GM21529 (cell line): Measurements from ENCODE around the gene SYTL1.

ENCODE experiments used
- ATAC-seq: cut with Tn5 transposase; IDR thresholded peaks from one replicate; pipeline ENCODE4 v1.9.1; 2021; ENCODE audit not compliant: unreplicated experiment

The SYTL1 gene

GRCh38 chr1:27341525-27342252, at the start of gene SYTL1:
SYTL1 (plus strand) TSS chr1:27342022; CDS start chr1:27345335, 3,313 bp downstream.
- ATAC-seq = peak; percentile 49

GRCh38 chr1:27292106-27292505, 49.7 kb upstream of the SYTL1 start:
- no peak for ATAC-seq

GRCh38 chr1:27293915-27294314, 47.9 kb upstream of the SYTL1 start:
- no peak for ATAC-seq

DNA sequence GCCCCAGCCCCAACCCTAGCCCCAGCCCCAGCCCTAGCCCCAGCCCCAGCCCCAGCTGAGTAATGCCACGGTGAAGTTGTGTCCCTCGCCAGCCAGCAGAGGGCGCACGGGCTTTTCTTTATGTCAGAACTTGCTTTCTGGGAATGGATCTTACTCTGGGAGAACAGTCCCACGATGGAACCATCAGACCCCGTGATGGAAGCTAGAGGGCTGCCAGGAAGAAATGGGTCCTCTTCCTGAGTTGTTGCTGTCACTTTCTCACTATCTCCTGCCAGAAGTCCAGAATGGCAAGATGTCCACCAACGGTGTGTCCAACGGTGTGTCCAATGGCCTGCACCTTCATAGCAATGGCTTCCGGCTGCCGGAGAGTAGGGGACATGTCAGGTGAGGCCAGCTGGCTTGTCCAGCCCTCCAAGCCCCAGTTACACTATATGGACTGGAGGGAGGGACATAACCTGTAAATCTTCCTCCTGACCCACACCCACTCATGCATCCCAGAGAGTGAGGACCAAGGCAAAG, 45.0 kb upstream of the SYTL1 start:
- ATAC-seq = no peak

- no peak for ATAC-seq
Observed at GRCh38 chr1:27297903-27298302, 43.9 kb upstream of the SYTL1 start.

GRCh38 chr1:27298632-27299384, 43.0 kb upstream of the SYTL1 start:
- no peak for ATAC-seq

GRCh38 chr1:27299385-27300271, 42.2 kb upstream of the SYTL1 start:
- no peak for ATAC-seq

DNA sequence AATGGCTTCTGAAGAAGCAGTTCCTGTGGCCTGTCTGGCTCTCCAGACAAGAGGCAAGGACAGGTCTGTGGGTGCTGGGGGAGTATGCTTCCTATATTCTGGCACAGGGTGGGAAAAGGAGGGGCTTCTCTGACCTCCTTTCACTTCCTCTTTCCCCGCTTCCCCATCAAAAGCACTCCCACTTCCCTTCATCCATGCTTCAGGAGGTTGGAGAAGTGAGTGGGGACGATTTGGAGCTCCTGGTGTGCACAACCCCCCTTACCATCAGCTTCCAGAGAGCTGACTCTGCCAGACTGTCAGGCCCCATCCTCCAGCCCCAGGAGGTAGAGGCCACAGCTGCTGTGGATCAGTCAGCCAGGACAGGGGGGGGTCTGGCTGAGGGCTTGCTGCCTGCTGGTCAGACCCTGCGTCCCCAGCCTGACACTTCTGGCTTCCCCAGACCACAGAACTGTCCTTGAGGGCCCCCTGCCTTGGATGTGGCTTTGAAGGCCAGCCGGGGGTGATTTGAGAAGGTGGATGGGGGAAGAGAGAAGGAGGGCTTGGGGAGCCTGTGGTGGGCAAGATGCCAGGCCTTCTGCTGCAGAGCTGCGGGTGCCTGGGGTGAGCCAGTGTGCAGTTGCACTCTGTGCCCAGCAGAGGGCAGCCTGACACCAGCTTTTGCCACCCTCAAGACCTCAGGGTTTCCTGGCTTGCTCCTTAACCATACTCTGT, 41.3 kb upstream of the SYTL1 start:
- no peak for ATAC-seq

- ATAC-seq = no peak
Observed at GRCh38 chr1:27301052-27301422, 40.8 kb upstream of the SYTL1 start.

- ATAC-seq = no peak
Observed at GRCh38 chr1:27301582-27302199, 40.1 kb upstream of the SYTL1 start.

- no peak for ATAC-seq
Observed at GRCh38 chr1:27302612-27303011, 39.2 kb upstream of the SYTL1 start.

DNA sequence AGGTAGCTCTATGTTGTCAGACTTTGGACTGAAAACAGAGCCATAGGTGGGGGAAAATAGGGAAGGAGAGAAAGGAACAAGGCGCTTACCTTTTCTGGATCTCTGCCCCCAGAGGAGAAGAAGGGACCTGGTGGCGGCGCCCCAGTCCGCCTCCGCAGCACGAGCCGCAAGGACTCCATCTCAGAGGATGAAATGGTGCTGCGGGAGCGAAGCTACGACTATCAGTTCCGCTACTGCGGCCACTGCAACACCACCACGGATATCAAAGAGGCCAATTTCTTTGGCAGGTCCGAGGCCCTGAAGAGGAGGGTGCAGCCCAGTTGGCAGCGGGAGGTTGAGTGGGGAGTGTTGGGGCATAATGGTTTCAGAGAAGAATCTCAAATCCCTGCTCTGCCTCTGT, 38.3 kb upstream of the SYTL1 start:
- ATAC-seq = no peak

GRCh38 chr1:27306071-27306470, 35.8 kb upstream of the SYTL1 start:
- ATAC-seq = no peak

DNA sequence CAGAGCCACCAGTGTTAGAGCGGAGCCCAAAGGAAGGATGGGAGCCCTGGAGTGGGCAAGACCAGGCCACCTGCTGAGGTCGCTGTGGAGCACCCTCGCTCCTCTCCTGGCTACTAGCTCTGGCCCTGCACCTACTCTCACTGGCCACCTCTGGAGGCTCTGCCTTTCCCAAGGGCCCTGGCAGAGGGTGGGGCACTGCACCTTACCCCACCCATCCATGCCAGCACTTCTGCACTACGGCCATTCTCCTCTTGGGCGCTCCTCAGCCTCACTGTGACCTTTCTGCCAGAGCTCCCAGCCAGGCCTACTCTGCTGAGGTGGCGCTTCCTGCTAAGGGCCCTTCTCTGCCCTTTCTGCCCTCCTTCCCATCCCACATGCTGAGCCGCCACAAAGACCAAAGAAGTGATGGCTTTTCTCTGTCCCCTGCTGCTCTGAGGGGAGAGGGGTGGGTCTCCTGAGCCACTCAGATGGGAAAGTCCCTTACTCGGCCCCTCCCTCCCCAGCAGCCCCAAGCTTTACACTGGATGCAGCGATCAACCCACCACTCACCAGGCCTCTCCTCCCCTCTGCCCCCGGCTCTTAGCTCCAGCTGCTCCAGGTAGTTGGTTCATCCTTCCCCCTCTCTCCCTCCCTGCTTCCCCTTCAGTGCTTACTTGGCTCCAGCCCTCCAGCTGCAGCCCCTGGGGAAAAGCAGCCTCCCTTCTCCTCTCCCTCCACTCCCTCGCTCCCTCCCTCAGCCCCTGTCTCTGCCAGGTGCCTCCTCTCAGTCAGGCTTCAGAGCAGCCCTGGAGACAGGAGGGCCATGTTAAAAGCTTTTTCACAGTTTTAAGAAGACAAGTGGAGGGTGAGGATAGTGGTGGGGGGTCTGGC, 34.7 kb upstream of the SYTL1 start:
- ATAC-seq = no peak

DNA sequence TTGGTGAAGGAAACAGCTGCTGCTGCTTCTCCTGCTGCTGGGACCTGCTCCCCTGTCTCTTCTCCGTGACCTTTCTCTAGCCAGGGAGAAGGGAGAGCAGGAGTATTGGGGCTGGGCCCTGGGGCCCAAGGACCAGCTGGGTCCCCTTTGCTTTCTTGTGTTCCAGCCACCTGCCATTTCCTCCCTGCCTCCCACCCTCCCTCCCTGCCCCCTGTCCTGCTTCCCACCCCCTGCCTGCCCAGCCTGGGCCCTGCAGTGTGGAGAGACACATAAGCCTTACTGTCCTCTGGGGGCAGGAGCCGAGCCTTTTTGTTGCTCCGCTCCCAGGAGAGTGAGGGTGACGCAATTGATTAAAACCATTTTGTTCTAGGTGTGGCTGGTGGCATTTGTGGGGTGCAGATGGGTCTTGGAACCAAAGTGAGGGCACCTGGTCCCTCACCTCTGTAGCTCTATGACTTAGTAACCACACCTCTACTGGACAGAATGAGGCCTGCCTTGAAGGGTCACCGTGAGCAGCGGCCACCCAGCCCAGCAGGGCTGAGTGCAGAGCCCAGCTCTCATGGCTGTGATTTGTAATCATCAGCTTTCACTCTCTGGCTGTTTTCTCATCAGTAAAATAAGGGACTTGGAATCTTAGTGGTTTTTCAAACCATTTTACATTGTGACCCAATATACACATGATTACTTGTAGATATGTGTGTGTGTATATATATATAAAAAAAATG, 33.8 kb upstream of the SYTL1 start:
- ATAC-seq = no peak

- no peak for ATAC-seq
Observed at GRCh38 chr1:27314169-27314568, 27.7 kb upstream of the SYTL1 start.

GRCh38 chr1:27314737-27315136, 27.1 kb upstream of the SYTL1 start:
- no peak for ATAC-seq

GRCh38 chr1:27316860-27317259, 25.0 kb upstream of the SYTL1 start:
- no peak for ATAC-seq

GRCh38 chr1:27318136-27318535, 23.7 kb upstream of the SYTL1 start:
- no peak for ATAC-seq
